Cardiac muscle cell (in vitro differentiated cells and primary cell): ENCODE measurements around the gene XAF1. TPM values are rescaled to one million over a fixed set of nuclear protein-coding genes. Genes with fewer than 3 reads are reported as not detected.
A peak's percentile ranks its signal among the peaks of the same experiment; 100 is the strongest.

Source experiments
- DNase-seq, 2 donors: peaks; one replicate each; pipeline versions ENCODE4 v3.0.0 to v3.0.0-alpha.2; 2010 to 2017; ENCODE audit warnings: low read depth in 1 of 2, low spot score in 1 of 2
- H3K27ac ChIP-seq: fragments of 200-600 bp; sonication (generic); 2 replicates; pipeline ENCODE4 v1.5.1; 2016
- H3K27me3 ChIP-seq: fragments of 200-600 bp; sonication (generic); 2 replicates; pipeline ENCODE4 v1.6.0; 2016; ENCODE audit warnings: control low read depth
- H3K36me3 ChIP-seq: fragments of 200-600 bp; sonication (generic); 2 replicates; pipeline ENCODE4 v1.5.1; 2016; ENCODE audit warnings: control low read depth
- H3K4me1 ChIP-seq: fragments of 200-600 bp; sonication (generic); 2 replicates; pipeline ENCODE4 v1.8.1; 2017; ENCODE audit warnings: low read depth, mild to moderate bottlenecking, mixed run types
- H3K4me3 ChIP-seq: fragments of 200-600 bp; sonication (generic); 2 replicates; pipeline ENCODE4 v1.5.1; 2016; ENCODE audit warnings: mild to moderate bottlenecking
- H3K9me3 ChIP-seq: fragments of 200-600 bp; sonication (generic); 2 replicates; pipeline ENCODE4 v1.5.1; 2017; ENCODE audit warnings: low read depth, mild to moderate bottlenecking, control low read depth
- polyA plus RNA-seq: library from polyadenylated mRNA; unstranded; fragments of >200 nt; fragmentation: Nextera tagmentation; extraction: Ambion mirVana; gene quantifications from 2 replicates; pipeline ENCODE4 v1.2.1, GENCODE V29; 2016
- total RNA-seq: library from RNA; depleted of rRNA; stranded (reverse); fragments of >200 nt; gene quantifications from 2 replicates; pipeline ENCODE4 v1.2.3, GENCODE V29; 2016
- TF ChIP-seq, protein P1 (sequence below): IDR thresholded peaks from 2 replicates; pipeline ENCODE4 v1.5.1; 2012; ENCODE audit warnings: low read depth, mild to moderate bottlenecking, low read length

The XAF1 gene
- total and polyA plus RNA-seq, 2 experiments from 2014 or later: not detected

GRCh38 chr17:6711081-6711674 lies 44.7 kb upstream of the XAF1 start:
- H3K9me3 ChIP-seq: no peaks in the 10 kb centered on the region
- no peak for DNase-seq
- H3K27ac ChIP-seq: no peak overlapping the region
- peaks cover 30% of the 10 kb centered on the region for H3K27me3 ChIP-seq
- no peak overlapping the region for H3K4me3 ChIP-seq
- no peaks in the 10 kb centered on the region for H3K36me3 ChIP-seq
- H3K4me1 ChIP-seq: no peaks in the 10 kb centered on the region
- TF ChIP-seq, protein P1, sequence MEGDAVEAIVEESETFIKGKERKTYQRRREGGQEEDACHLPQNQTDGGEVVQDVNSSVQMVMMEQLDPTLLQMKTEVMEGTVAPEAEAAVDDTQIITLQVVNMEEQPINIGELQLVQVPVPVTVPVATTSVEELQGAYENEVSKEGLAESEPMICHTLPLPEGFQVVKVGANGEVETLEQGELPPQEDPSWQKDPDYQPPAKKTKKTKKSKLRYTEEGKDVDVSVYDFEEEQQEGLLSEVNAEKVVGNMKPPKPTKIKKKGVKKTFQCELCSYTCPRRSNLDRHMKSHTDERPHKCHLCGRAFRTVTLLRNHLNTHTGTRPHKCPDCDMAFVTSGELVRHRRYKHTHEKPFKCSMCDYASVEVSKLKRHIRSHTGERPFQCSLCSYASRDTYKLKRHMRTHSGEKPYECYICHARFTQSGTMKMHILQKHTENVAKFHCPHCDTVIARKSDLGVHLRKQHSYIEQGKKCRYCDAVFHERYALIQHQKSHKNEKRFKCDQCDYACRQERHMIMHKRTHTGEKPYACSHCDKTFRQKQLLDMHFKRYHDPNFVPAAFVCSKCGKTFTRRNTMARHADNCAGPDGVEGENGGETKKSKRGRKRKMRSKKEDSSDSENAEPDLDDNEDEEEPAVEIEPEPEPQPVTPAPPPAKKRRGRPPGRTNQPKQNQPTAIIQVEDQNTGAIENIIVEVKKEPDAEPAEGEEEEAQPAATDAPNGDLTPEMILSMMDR: no peak

DNA sequence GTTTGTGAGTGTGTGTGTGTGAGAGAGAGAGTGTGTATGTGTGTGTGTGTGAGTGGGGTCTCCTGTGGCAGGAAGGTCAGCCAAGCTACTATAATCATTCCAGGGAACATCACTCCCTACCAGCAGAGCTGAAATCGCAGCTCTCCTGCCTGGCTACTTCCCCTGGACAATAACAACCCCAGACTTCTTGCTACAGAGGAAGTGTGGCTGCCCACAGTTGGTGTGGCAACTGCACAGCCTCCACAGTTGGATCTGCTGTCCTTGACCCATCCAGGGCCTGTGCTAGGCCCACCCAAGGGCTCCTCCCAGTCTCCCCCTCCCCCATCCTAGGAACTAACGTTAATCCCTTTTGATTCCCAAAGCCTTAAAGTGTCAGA lies 44.2 kb upstream of the XAF1 start:
- TF ChIP-seq, protein P1: no peak
- Histone ChIP-seq H3K4me1 (no peaks in the 10 kb centered on the region), H3K36me3 (no peaks in the 10 kb centered on the region), H3K9me3 (no peaks in the 10 kb centered on the region), H3K27ac (no peak overlapping the region), H3K27me3 (peaks cover 30% of the 10 kb centered on the region), H3K4me3 (no peak overlapping the region)
- no peak for DNase-seq

- H3K4me3 ChIP-seq: no peak overlapping the region
- TF ChIP-seq, protein P1: no peak
- DNase-seq: peak; percentile 52 to 60
Observed at GRCh38 chr17:6712058-6712853, 43.6 kb upstream of the XAF1 start.

GRCh38 chr17:6712854-6713129 lies 43.1 kb upstream of the XAF1 start:
- H3K27me3 ChIP-seq: peaks cover 30% of the 10 kb centered on the region
- no peaks in the 10 kb centered on the region for H3K4me1 ChIP-seq
- no peaks in the 10 kb centered on the region for H3K9me3 ChIP-seq
- H3K27ac ChIP-seq: no peak overlapping the region
- H3K36me3 ChIP-seq: no peaks in the 10 kb centered on the region
- TF ChIP-seq, protein P1: no peak
- H3K4me3 ChIP-seq: peak overlapping the region; percentile 18
- no peak for DNase-seq

More at GRCh38 chr17:6712058-6712853, 43.6 kb upstream of the XAF1 start:
- no peaks in the 10 kb centered on the region for H3K9me3 ChIP-seq
- no peak overlapping the region for H3K27ac ChIP-seq
- H3K27me3 ChIP-seq: peaks cover 30% of the 10 kb centered on the region
- no peaks in the 10 kb centered on the region for H3K36me3 ChIP-seq
- no peaks in the 10 kb centered on the region for H3K4me1 ChIP-seq

- DNase-seq: peak; percentile 41 to 79
- Histone ChIP-seq H3K27ac (no peak within 1 kb of the TSS), H3K27me3 (peaks cover 30% of the 10 kb centered on the region), H3K36me3 (no peaks in the 10 kb centered on the region), H3K9me3 (no peaks in the 10 kb centered on the region), H3K4me1 (no peaks in the 10 kb centered on the region), H3K4me3 (peak within 1 kb of the TSS; percentile 18)
- TF ChIP-seq, protein P1: peak; percentile 40
Observed at GRCh38 chr17:6713130-6713917, 42.5 kb upstream of the XAF1 start, which contains the start of gene SLC13A5. TSS of gene SLC13A5 (minus strand) at chr17:6713369. CDS start at chr17:6713333, 36 bp downstream.
